Sigmoid colon (tissue), 4 donors: ENCODE data around the gene MEIG1.

ENCODE experiments used
- CTCF ChIP-seq, 4 experiments: fragments of 450-650 bp in 3 of 4; fragments of 200-600 bp in 1 of 4; IDR thresholded peaks; one replicate each; pipeline ENCODE4 v1.5.1; 2016 to 2019; ENCODE audit warnings: antibody characterized with exemption in 4 of 4, mild to moderate bottlenecking in 3 of 4, moderate library complexity in 2 of 4
- EP300 ChIP-seq, 4 donors: sonication (generic); formaldehyde crosslinking; IDR thresholded peaks; one replicate each; pipeline ENCODE4 v1.6.1; 2017; ENCODE audit warnings: antibody characterized with exemption in 4 of 4
- POLR2A ChIP-seq, 2 donors: fragments of 450-650 bp; IDR thresholded peaks; one replicate each; pipeline ENCODE4 v1.6.1; 2016; ENCODE audit warnings: antibody characterized with exemption in 2 of 2, mild to moderate bottlenecking in 2 of 2, moderate library complexity in 2 of 2
- POLR2AphosphoS5 ChIP-seq, 4 donors: sonication (generic); formaldehyde crosslinking; IDR thresholded peaks; one replicate each; pipeline ENCODE4 v1.6.1; 2017; ENCODE audit warnings: antibody characterized with exemption in 4 of 4

GRCh38 chr10:14936584-14936983 is 22.6 kb upstream of the MEIG1 start:
- TF ChIP-seq CTCF (IDR thresholded peaks at IDR 0.05) (no peak), POLR2AphosphoS5 (IDR thresholded peaks at IDR 0.05) (no peak), POLR2A (IDR thresholded peaks at IDR 0.05) (no peak), EP300 (IDR thresholded peaks at IDR 0.05) (no peak)
